HG03280 (cell line): ENCODE measurements around the gene FRMD3.
"Not testable (repeated sequence)": the region's sequence is repeated elsewhere in the genome, so short reads cannot be mapped to it uniquely, and the experiment has no call there.

ENCODE experiments used
- ATAC-seq: cut with Tn5 transposase; IDR thresholded peaks from one replicate; pipeline ENCODE4 v1.9.1; 2021; ENCODE audit warnings: mild to moderate bottlenecking, moderate library complexity; ENCODE audit not compliant: unreplicated experiment

The FRMD3 gene

GRCh38 chr9:83523684-83524083 lies 14.5 kb downstream of the FRMD3 start:
- ATAC-seq: no peak

- no peak for ATAC-seq
Measured at GRCh38 chr9:83521411-83521810, 16.8 kb downstream of the FRMD3 start.

- ATAC-seq: no peak
Measured at GRCh38 chr9:83521011-83521410, 17.2 kb downstream of the FRMD3 start.

GRCh38 chr9:83520292-83520691 lies 17.9 kb downstream of the FRMD3 start:
- ATAC-seq: no peak

- ATAC-seq: not testable (repeated sequence)
Measured at GRCh38 chr9:83517980-83518379, 20.2 kb downstream of the FRMD3 start.

GRCh38 chr9:83514767-83515166 lies 23.4 kb downstream of the FRMD3 start:
- ATAC-seq: no peak

GRCh38 chr9:83512621-83513020 lies 25.6 kb downstream of the FRMD3 start:
- ATAC-seq: no peak

- peak; percentile 79 for ATAC-seq
Measured at GRCh38 chr9:83511051-83511450, 27.1 kb downstream of the FRMD3 start.

- no peak for ATAC-seq
Measured at GRCh38 chr9:83509402-83509801, 28.8 kb downstream of the FRMD3 start.

- no peak for ATAC-seq
Measured at GRCh38 chr9:83508067-83508466, 30.1 kb downstream of the FRMD3 start.

GRCh38 chr9:83505282-83505681 lies 32.9 kb downstream of the FRMD3 start:
- no peak for ATAC-seq

GRCh38 chr9:83503866-83504265 lies 34.3 kb downstream of the FRMD3 start:
- ATAC-seq: no peak

- no peak for ATAC-seq
Measured at GRCh38 chr9:83501565-83501964, 36.6 kb downstream of the FRMD3 start.

- no peak for ATAC-seq
Measured at GRCh38 chr9:83497441-83497840, 40.8 kb downstream of the FRMD3 start.

- no peak for ATAC-seq
Measured at GRCh38 chr9:83491995-83492394, 46.2 kb downstream of the FRMD3 start.

- ATAC-seq: no peak
Measured at GRCh38 chr9:83491413-83491812, 46.8 kb downstream of the FRMD3 start.

- ATAC-seq: no peak
Measured at GRCh38 chr9:83489961-83490360, 48.2 kb downstream of the FRMD3 start.

- ATAC-seq: no peak
Measured at GRCh38 chr9:83484990-83485389, 53.2 kb downstream of the FRMD3 start.

GRCh38 chr9:83483223-83483622 lies 55.0 kb downstream of the FRMD3 start:
- ATAC-seq: no peak

- ATAC-seq: no peak
Measured at GRCh38 chr9:83479765-83480164, 58.4 kb downstream of the FRMD3 start.

- no peak for ATAC-seq
Measured at GRCh38 chr9:83477571-83477970, 60.6 kb downstream of the FRMD3 start.

- no peak for ATAC-seq
Measured at GRCh38 chr9:83477120-83477519, 61.1 kb downstream of the FRMD3 start.

GRCh38 chr9:83476513-83476912 lies 61.7 kb downstream of the FRMD3 start:
- ATAC-seq: no peak

- no peak for ATAC-seq
Measured at GRCh38 chr9:83475741-83476140, 62.5 kb downstream of the FRMD3 start.
